ENCODE results near the gene C1QL1. TPM values are rescaled to one million over a fixed set of nuclear protein-coding genes. Genes with fewer than 3 reads are reported as not detected.

The C1QL1 gene
- total and polyA plus RNA-seq, 4 donors: 0.10 to 0.57 (median 0.39) TPM

DNA sequence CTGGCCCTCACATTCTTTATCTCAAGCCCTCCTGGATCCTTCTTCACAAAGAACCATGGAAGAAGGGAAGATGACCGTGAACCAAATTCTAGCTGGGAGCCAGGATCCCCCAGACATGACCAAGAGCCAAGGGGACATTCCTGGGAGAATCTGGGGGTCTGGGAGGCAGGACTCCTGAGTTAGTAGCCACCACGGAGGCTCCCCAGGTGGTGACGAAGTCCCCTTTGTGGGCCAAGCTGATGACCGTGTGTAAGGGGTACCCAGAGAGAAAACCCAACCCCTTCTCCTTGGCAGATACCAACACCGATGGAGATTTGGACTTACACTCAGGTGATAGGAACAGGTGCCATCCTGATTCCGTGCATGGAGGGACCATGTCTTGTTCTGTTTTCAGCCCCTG, 46.0 kb downstream of the C1QL1 start:
- Histone ChIP-seq H3K27ac (ENCODE audit: low read depth in 1 of 2, low read length in 1 of 2) (no peak overlapping the region), H3K4me1 (ENCODE audit: control insufficient read depth in 5 of 5, insufficient read depth in 5 of 5, low read length in 5 of 5) (peaks cover 0 to 13% (median 0%) of the 10 kb centered on the region in 5 donors), H3K36me3 (ENCODE audit: control insufficient read depth in 4 of 4, insufficient read depth in 4 of 4, low read length in 4 of 4) (no peaks in the 10 kb centered on the region), H3K9ac (ENCODE audit: insufficient read depth in 1 of 2, low read length in 2 of 2) (no peak overlapping the region), H3K9me3 (ENCODE audit: control insufficient read depth in 4 of 4, insufficient read depth in 3 of 4, low read length in 3 of 4) (no peaks in the 10 kb centered on the region), H3K27me3 (ENCODE audit: control insufficient read depth in 3 of 3, insufficient read depth in 3 of 3, low read length in 2 of 3) (peaks cover 0 to 14% (median 0%) of the 10 kb centered on the region in 3 donors), H3K4me3 (no peak overlapping the region)
- TF ChIP-seq, protein P1, sequence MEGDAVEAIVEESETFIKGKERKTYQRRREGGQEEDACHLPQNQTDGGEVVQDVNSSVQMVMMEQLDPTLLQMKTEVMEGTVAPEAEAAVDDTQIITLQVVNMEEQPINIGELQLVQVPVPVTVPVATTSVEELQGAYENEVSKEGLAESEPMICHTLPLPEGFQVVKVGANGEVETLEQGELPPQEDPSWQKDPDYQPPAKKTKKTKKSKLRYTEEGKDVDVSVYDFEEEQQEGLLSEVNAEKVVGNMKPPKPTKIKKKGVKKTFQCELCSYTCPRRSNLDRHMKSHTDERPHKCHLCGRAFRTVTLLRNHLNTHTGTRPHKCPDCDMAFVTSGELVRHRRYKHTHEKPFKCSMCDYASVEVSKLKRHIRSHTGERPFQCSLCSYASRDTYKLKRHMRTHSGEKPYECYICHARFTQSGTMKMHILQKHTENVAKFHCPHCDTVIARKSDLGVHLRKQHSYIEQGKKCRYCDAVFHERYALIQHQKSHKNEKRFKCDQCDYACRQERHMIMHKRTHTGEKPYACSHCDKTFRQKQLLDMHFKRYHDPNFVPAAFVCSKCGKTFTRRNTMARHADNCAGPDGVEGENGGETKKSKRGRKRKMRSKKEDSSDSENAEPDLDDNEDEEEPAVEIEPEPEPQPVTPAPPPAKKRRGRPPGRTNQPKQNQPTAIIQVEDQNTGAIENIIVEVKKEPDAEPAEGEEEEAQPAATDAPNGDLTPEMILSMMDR (IDR thresholded peaks at IDR 0.05; ENCODE audit: control extremely low read depth, extremely low read depth): no peak
- 86 to 91% methylated on average over 6 of the region's 6 CpGs for WGBS, 2 donors
- ATAC-seq (ENCODE audit: insufficient read depth, low FRiP score) (no peak), DNase-seq (no peak)

DNA sequence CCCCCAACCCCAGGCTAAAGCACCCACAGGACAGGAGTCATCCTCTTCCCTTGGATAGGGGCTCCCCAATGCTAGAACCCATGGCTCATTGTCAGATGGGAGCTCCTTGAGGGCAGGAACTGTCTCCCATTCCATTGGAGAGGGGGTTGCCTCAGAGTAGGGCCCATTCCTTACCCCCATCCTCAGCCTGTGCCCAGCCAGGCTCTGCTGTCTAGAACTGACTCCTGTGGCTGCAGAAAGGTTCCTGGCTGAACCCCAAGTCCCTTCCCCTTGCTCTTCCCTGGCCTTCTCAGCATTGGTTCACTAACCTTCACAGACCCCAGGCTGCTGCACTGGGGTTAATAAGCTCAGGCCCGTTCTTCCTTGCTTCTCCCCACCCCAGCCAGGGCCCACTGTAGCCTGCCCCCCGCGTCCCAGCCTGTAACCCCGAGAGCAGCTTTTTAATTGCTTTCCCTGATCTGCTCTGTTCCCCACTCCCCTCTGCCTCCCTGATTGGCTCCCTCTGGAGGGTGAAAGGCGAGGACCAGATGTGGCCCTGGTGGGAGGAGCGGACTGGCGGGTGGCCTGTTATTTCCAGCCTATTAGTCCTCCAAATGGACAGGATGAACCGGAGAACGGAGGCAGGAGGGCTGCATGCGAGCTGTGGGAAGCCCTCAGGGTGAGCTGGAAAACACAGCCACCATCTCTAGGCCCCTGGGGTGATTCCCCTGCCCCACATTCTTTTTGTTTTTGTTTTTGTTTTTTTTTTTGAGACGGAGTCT, 46.8 kb downstream of the C1QL1 start:
- WGBS, 2 donors: 72 to 79% methylated on average over 11 of the region's 11 CpGs
- no peak overlapping the region for H3K9ac ChIP-seq (ENCODE audit: insufficient read depth in 1 of 2, low read length in 2 of 2)
- DNase-seq (peak in 1 of 3 donors; percentile 29), ATAC-seq (ENCODE audit: insufficient read depth, low FRiP score) (no peak)
- peaks cover 0 to 13% (median 0%) of the 10 kb centered on the region in 5 donors for H3K4me1 ChIP-seq (ENCODE audit: control insufficient read depth in 5 of 5, insufficient read depth in 5 of 5, low read length in 5 of 5)
- no peak overlapping the region for H3K27ac ChIP-seq (ENCODE audit: low read depth in 1 of 2, low read length in 1 of 2)
- H3K4me3 ChIP-seq: no peak overlapping the region
- no peaks in the 10 kb centered on the region for H3K36me3 ChIP-seq (ENCODE audit: control insufficient read depth in 4 of 4, insufficient read depth in 4 of 4, low read length in 4 of 4)
- H3K27me3 ChIP-seq (ENCODE audit: control insufficient read depth in 3 of 3, insufficient read depth in 3 of 3, low read length in 2 of 3): peaks cover 0 to 14% (median 0%) of the 10 kb centered on the region in 3 donors
- TF ChIP-seq, protein P1 (IDR thresholded peaks at IDR 0.05; ENCODE audit: control extremely low read depth, extremely low read depth): no peak
- H3K9me3 ChIP-seq (ENCODE audit: control insufficient read depth in 4 of 4, insufficient read depth in 3 of 4, low read length in 3 of 4): no peaks in the 10 kb centered on the region

DNA sequence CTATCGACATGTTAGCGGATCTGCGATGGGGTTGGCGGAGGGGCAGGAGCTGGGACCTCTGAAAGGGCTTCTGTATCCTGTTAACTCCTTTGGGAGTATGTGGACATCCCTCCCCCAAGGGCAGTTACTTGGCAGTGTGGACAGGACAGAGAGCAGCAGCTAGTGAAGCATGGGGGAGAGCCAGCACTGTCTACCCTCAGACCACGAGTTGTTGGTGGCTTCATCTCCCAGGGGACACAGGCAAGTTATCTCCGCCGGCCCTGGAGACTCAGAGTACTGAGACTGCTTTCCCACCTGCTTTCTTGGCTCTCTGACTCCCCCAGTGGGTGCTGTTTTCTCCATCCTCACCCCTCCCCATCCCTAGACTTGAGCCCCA, 47.5 kb downstream of the C1QL1 start:
- H3K4me1 ChIP-seq (ENCODE audit: control insufficient read depth in 5 of 5, insufficient read depth in 5 of 5, low read length in 5 of 5): peaks cover 0 to 13% (median 0%) of the 10 kb centered on the region in 5 donors
- WGBS, 2 donors: 75 to 76% methylated on average over 7 of the region's 7 CpGs
- no peak overlapping the region for H3K27ac ChIP-seq (ENCODE audit: low read depth in 1 of 2, low read length in 1 of 2)
- DNase-seq (no peak), ATAC-seq (ENCODE audit: insufficient read depth, low FRiP score) (no peak)
- no peaks in the 10 kb centered on the region for H3K9me3 ChIP-seq (ENCODE audit: control insufficient read depth in 4 of 4, insufficient read depth in 3 of 4, low read length in 3 of 4)
- peaks cover 0 to 14% (median 0%) of the 10 kb centered on the region in 3 donors for H3K27me3 ChIP-seq (ENCODE audit: control insufficient read depth in 3 of 3, insufficient read depth in 3 of 3, low read length in 2 of 3)
- TF ChIP-seq, protein P1 (IDR thresholded peaks at IDR 0.05; ENCODE audit: control extremely low read depth, extremely low read depth): no peak
- no peak overlapping the region for H3K4me3 ChIP-seq
- H3K9ac ChIP-seq (ENCODE audit: insufficient read depth in 1 of 2, low read length in 2 of 2): no peak overlapping the region
- H3K36me3 ChIP-seq (ENCODE audit: control insufficient read depth in 4 of 4, insufficient read depth in 4 of 4, low read length in 4 of 4): no peaks in the 10 kb centered on the region
